HG03558 (cell line): ENCODE data around the gene PIGM.

Source experiments
- ATAC-seq: cut with Tn5 transposase; IDR thresholded peaks from one replicate; pipeline ENCODE4 v1.9.1; 2021; ENCODE audit warnings: moderate number of reproducible peaks; ENCODE audit not compliant: unreplicated experiment; ENCODE audit errors: extremely low read depth

Gene PIGM

DNA sequence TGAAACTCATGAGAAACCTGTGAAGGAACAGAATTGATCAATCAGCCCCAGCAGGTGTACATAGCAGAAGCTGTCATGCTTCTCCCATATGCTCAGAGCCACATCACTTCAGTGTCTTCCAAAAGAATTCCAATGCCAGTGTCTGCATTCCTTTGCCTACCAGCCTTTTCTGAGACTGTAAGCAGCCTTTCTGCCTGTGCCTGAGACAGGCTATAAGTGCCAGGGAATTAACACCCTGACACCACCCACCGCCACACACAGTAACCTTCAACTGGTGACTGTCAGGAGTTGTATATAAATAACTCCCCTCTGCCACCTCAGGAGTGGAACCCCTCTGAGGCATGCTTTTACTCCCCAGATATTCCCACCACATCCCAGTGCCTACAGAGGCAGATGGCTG is 39.6 kb downstream of the PIGM start:
- no peak for ATAC-seq

GRCh38 chr1:159991513-159991912 is 40.3 kb downstream of the PIGM start:
- ATAC-seq = no peak

- ATAC-seq = no peak
Observed at GRCh38 chr1:159990005-159990404, 41.8 kb downstream of the PIGM start.

GRCh38 chr1:159989581-159989980 is 42.2 kb downstream of the PIGM start:
- ATAC-seq = no peak

DNA sequence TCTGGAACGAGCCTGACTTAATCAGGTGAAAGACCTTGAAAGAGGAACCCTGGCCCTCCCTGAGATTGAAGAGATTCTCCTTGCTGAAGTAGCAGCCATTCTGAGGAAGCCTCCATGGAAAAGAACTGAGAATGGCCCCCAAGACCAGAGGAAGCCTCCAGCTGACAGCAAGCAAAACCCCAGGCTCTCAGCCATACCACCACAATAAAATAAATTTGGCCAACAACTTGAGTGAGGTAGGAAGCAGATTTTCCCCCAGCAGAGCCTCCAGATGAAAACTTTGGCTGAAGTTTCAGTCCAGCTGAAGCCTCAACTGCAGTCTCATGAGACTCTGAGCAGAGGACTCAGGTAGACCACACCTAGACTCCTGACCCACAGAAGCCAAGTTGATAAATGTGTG is 43.8 kb downstream of the PIGM start:
- no peak for ATAC-seq

- no peak for ATAC-seq
Observed at GRCh38 chr1:159987186-159987585, 44.6 kb downstream of the PIGM start.

- no peak for ATAC-seq
Observed at GRCh38 chr1:159986531-159986930, 45.3 kb downstream of the PIGM start.

- no peak for ATAC-seq
Observed at GRCh38 chr1:159986093-159986492, 45.7 kb downstream of the PIGM start.

DNA sequence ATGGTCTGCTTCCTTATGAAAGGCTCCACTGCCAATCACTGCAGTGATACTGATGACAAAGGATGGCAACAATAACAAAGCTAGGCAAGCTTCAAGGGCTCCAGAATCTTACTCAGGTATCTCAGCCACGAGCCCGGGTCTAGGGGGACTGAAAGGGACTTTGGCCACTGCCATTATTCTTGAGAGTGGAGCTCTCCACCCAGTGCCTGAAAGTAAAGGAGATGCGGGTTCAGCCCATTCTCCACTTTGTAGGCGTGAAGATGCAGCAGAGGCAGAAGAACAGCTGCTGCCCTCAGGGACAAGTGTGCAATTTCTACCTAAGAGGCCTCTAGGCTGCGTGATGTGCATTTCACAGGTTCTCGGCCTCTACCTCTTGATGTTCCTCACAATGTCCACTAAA is 46.3 kb downstream of the PIGM start:
- no peak for ATAC-seq

DNA sequence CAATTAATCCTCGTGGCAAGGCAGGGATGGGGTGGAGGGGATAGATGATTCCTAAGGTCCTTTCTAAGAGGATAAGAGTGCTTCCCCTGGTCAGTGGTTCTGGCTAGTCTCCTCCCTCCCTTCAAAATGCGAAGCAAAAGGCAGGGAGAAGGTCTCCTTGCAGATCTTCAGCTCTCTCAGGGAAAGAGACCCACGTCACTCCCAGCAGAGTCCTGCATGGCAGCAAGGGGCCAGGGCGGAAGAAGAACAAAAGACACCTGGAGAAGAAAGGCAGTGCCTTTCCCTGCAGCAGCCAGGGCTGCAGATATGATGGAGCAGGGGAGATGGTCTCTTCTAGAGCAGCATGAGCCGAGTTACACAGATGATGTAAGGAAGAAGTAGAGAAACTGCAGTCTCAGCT is 48.1 kb downstream of the PIGM start:
- no peak for ATAC-seq

DNA sequence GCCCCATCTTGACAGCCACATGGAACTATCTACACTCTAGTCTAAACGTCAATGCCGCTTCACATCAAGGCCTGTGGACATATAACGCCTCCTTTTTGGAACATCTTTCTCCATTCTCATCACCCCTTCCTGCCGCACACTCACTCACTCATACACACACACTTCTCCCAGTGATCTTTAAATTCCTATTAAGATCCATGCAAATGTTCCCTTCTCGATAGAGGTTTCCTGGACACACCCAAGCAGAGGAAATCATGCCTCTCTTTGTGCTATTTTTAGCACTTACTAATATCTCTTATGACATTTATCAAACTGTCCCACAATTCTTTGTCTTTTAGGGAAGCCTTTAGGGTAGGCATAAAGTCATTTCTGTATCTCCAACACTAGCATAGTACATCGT is 49.5 kb downstream of the PIGM start:
- ATAC-seq = no peak

DNA sequence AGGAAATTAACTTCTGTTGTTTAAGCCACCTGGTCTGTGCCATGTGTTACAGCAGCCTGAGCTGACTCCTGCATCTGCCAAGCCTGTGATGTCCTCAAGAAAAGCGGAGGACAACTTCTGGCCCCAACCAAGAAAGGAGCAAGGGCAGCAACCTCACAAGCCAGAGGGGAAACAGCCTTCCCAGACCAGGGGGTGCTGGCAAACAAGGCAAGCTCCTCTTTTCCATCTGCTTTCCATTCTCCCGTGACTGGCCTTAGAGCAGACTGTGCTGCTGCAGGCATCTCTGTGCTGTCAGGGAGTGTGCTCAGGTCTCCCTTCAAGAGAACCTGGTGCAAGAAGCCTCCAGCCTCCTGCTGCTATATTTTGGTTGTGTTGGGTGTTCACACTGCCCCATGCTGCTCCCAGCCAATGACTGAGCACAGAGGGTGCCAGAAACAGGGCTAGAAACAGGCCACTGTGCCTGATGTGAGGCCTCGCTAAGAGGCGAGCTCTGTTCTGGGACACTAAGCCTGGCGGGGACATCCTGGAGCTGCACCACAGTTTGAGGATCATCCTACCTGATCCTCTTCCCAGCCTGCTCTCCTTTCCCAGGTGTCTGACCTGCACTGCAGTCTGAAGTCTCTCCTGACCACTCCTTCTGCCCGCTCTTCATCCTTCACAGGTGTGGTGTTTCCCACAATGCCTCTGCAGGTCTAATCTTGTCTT is 50.3 kb downstream of the PIGM start:
- ATAC-seq = no peak

DNA sequence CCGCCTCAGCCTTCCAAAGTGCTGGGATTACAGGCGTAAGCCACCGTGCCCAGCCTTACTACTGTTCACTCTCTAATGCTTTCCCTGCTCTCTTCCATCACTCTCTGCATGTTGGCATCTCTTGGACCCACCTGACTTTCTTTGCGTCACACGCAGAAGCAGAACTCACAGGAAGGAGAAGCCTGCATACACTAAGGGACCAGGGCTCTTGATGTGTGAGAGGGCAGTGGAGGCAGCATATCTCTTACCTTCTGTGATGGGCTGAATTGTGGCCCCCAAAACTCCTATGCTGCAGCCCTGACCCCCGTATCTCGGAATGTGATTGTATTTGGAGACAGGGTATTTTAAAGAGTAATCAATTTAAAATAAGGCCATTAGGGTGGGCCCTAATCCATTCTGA is 51.0 kb downstream of the PIGM start:
- no peak for ATAC-seq

DNA sequence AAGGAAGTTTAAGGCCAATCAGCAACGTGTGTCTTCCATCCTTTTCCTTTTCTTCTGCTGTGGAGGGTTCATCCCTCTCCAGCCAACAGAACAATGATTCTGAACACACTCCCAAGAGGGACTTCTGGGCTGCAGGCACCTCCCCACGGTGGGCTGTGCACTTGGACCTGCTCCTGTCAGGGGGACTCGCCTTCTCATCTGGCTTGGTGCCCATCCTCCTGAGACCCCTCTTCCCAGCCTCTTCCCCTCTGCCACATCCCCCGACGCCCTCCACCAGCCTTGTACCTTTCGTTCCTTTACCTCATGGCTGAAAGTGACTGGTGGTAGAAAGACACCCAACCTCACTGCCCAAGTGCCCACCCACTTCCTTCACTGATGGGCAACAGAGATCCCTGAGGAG is 51.7 kb downstream of the PIGM start:
- ATAC-seq = no peak

- ATAC-seq = no peak
Observed at GRCh38 chr1:159979257-159979656, 52.5 kb downstream of the PIGM start.

- ATAC-seq = no peak
Observed at GRCh38 chr1:159978107-159978398, 53.7 kb downstream of the PIGM start.

DNA sequence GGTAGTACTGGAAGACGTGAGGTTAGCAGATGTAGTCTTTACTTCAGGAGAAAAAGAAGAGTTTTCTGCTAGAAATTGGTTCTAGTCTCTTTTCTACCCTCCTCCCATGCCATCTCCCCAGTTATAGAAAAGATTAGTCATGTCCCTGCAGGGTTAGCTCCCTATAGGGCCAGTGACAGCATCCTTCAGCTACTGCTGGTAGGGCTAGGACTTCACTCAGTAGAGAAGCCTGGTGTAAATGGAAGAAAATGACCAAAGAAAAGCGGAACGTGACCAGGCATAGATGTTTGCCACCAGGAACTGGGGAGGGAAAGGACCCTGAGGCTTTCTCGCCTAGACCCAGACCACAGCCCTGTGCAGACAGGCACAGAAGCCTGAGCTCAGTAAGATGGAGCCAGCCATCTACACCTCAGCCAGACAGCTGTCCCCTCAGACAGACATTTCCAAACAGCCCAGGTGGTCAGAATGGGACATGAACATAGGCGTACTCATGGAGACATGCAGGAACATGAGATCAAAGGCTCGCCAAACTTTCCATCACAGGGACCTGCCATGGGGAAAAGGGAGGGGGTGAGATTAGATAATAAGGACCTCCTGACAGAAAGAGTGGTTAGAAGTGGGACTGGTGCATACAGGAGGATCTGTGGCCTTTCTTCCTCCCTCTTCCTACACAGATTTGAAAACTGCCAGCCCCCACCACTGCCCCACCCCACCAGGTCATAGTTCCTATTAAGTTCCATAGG is 54.3 kb downstream of the PIGM start:
- ATAC-seq = no peak
